Measurements from ENCODE around the gene LANCL3.

DNA sequence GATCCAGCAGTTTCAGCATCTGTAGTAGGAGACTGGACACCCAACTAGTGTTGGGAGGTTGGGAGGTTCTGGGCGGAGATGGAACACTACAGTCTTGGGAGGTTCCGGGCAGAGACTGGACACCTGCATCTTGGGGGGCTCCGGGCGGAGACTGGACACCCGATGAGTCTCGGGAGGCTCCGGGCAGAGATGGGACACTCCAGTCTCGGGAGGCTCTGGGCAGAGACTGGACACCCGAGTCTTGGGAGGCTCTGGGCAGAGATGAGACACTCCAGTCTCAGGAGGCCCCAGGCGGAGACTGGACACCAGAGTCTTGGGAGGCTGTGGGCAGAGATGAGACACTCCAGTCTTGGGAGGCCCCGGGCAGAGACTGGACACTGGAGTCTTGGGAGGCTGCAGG lies 29.5 kb upstream of the LANCL3 start:
- TF ChIP-seq, protein P1, sequence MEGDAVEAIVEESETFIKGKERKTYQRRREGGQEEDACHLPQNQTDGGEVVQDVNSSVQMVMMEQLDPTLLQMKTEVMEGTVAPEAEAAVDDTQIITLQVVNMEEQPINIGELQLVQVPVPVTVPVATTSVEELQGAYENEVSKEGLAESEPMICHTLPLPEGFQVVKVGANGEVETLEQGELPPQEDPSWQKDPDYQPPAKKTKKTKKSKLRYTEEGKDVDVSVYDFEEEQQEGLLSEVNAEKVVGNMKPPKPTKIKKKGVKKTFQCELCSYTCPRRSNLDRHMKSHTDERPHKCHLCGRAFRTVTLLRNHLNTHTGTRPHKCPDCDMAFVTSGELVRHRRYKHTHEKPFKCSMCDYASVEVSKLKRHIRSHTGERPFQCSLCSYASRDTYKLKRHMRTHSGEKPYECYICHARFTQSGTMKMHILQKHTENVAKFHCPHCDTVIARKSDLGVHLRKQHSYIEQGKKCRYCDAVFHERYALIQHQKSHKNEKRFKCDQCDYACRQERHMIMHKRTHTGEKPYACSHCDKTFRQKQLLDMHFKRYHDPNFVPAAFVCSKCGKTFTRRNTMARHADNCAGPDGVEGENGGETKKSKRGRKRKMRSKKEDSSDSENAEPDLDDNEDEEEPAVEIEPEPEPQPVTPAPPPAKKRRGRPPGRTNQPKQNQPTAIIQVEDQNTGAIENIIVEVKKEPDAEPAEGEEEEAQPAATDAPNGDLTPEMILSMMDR (IDR thresholded peaks at IDR 0.05) = no peak
- TF ChIP-seq, protein P2, sequence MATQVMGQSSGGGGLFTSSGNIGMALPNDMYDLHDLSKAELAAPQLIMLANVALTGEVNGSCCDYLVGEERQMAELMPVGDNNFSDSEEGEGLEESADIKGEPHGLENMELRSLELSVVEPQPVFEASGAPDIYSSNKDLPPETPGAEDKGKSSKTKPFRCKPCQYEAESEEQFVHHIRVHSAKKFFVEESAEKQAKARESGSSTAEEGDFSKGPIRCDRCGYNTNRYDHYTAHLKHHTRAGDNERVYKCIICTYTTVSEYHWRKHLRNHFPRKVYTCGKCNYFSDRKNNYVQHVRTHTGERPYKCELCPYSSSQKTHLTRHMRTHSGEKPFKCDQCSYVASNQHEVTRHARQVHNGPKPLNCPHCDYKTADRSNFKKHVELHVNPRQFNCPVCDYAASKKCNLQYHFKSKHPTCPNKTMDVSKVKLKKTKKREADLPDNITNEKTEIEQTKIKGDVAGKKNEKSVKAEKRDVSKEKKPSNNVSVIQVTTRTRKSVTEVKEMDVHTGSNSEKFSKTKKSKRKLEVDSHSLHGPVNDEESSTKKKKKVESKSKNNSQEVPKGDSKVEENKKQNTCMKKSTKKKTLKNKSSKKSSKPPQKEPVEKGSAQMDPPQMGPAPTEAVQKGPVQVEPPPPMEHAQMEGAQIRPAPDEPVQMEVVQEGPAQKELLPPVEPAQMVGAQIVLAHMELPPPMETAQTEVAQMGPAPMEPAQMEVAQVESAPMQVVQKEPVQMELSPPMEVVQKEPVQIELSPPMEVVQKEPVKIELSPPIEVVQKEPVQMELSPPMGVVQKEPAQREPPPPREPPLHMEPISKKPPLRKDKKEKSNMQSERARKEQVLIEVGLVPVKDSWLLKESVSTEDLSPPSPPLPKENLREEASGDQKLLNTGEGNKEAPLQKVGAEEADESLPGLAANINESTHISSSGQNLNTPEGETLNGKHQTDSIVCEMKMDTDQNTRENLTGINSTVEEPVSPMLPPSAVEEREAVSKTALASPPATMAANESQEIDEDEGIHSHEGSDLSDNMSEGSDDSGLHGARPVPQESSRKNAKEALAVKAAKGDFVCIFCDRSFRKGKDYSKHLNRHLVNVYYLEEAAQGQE (IDR thresholded peaks at IDR 0.05; ENCODE audit: insufficient read depth in 1 of 2, low read depth in 2 of 2, low read length in 1 of 2) = no peak
- TF ChIP-seq SIN3A (IDR thresholded peaks at IDR 0.05; ENCODE audit: borderline replicate concordance, insufficient read depth, low read depth, low read length) (no peak), POLR2AphosphoS5 (IDR thresholded peaks at IDR 0.05; ENCODE audit: low read depth, low read length) (no peak)

Data from Panc1 (cell line).